K562 (cell line): ENCODE measurements around the gene OR56A3.

ENCODE experiments used
- ESRRA ChIP-seq: fragments of 450-650 bp; IDR thresholded peaks from 2 replicates; pipeline ENCODE4 v1.6.1; 2014; ENCODE audit warnings: low read depth, mild to moderate bottlenecking, moderate library complexity, borderline replicate concordance
- MEF2A ChIP-seq: IDR thresholded peaks from 2 replicates; pipeline ENCODE4 v1.6.1; 2011; ENCODE audit warnings: low read depth, mild to moderate bottlenecking, low read length, moderate library complexity; ENCODE audit not compliant: control insufficient read depth
- TRIM28 ChIP-seq: fragments of 450-650 bp; IDR thresholded peaks from 2 replicates; pipeline ENCODE4 v1.6.1; 2017

DNA sequence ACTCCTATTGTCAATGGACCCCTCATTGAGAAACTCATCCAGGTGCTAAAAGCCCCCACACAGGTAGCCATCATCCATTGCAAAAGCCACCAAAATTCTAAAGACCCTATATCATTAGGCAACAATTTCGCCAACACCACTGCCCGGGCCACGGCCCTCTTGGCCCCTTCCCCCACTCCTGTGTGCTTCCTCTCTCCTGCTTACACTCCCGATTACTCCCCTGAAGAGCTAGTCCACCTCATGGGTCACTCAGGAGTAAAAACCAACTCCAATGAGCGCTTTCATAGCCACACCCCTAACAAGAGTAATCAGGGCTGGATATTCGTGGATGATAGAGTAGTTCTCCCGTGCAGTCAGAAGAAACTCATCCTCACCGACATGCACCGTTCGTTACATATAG is 8.9 kb upstream of the OR56A3 start:
- TF ChIP-seq MEF2A: no peak
- TF ChIP-seq TRIM28: no peak
- TF ChIP-seq ESRRA: no peak
